ENCODE measurements around the gene RBMS1.

DNA sequence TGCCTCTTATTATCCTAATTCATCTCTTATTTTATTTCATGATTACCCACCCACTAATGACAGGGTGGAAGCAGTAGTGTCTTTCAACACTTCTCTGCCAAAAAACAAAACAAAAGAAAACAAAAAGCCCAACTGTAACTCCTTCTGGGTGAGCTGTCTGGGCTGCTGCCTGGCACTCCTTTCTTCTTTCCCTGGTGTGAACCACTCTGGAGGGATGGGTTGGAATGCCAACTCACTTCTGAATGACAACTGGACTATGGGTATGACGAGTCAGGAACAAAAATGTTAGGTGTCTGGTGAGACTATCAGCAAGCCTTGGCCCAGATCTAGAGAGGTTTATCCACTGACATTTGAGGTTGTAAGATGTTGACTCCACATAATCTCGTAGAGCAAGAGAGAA, 205.3 kb downstream of the RBMS1 start:
- TF ChIP-seq, protein P1, sequence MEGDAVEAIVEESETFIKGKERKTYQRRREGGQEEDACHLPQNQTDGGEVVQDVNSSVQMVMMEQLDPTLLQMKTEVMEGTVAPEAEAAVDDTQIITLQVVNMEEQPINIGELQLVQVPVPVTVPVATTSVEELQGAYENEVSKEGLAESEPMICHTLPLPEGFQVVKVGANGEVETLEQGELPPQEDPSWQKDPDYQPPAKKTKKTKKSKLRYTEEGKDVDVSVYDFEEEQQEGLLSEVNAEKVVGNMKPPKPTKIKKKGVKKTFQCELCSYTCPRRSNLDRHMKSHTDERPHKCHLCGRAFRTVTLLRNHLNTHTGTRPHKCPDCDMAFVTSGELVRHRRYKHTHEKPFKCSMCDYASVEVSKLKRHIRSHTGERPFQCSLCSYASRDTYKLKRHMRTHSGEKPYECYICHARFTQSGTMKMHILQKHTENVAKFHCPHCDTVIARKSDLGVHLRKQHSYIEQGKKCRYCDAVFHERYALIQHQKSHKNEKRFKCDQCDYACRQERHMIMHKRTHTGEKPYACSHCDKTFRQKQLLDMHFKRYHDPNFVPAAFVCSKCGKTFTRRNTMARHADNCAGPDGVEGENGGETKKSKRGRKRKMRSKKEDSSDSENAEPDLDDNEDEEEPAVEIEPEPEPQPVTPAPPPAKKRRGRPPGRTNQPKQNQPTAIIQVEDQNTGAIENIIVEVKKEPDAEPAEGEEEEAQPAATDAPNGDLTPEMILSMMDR (IDR thresholded peaks at IDR 0.05): no peak
- TF ChIP-seq POLR2A (IDR thresholded peaks at IDR 0.05): no peak
